Measurements from ENCODE around the gene RANBP17. TPM values are rescaled to one million over a fixed set of nuclear protein-coding genes. Genes with fewer than 3 reads are reported as not detected.

The RANBP17 gene
- total and polyA plus RNA-seq, 9 of the 15 experiments (the other 6 are each of a cell fraction or from before 2014, with no cell fraction given) = not detected

DNA sequence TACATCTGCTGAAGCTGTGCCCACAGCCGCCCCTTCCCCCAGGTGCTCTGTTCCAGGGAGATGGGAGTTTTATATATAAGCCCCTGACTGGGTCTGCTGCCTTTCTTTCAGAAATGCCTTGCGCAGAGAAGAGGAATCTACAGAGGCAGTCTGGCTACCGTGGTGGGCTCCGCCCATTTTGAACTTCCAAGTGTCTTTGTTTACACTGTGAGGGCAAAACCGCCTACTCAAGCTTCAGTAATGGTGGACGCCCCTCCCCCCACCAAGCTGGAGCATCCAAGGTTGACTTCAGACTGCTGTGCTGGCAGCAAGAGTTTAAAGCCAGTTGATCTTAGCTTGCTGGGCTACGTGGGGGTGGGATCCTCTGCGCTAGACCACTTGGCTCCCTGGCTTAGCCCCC lies 41.3 kb downstream of the RANBP17 start (continued):
- TF ChIP-seq FOXA3 (CRISPR knock-in tag; conservative IDR thresholded peaks at IDR 0.05 in 1 of 2, IDR thresholded peaks at IDR 0.05 in 1 of 2) (no peak), RBM34 (IDR thresholded peaks at IDR 0.05; ENCODE audit: borderline replicate concordance, insufficient read depth, low read length) (no peak), RHOXF2B (CRISPR knock-in tag; conservative IDR thresholded peaks at IDR 0.05) (no peak), MYC (IDR thresholded peaks at IDR 0.05; ENCODE audit: low read depth, low read length) (no peak), MYC (CRISPR knock-in tag; IDR thresholded peaks at IDR 0.05; ENCODE audit: borderline replicate concordance, low read depth) (no peak)
- TF ChIP-seq, protein P1, sequence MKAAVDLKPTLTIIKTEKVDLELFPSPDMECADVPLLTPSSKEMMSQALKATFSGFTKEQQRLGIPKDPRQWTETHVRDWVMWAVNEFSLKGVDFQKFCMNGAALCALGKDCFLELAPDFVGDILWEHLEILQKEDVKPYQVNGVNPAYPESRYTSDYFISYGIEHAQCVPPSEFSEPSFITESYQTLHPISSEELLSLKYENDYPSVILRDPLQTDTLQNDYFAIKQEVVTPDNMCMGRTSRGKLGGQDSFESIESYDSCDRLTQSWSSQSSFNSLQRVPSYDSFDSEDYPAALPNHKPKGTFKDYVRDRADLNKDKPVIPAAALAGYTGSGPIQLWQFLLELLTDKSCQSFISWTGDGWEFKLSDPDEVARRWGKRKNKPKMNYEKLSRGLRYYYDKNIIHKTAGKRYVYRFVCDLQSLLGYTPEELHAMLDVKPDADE (conservative IDR thresholded peaks at IDR 0.05; ENCODE audit: control insufficient read depth, low read depth, low read length) = no peak
- TF ChIP-seq, protein P2, sequence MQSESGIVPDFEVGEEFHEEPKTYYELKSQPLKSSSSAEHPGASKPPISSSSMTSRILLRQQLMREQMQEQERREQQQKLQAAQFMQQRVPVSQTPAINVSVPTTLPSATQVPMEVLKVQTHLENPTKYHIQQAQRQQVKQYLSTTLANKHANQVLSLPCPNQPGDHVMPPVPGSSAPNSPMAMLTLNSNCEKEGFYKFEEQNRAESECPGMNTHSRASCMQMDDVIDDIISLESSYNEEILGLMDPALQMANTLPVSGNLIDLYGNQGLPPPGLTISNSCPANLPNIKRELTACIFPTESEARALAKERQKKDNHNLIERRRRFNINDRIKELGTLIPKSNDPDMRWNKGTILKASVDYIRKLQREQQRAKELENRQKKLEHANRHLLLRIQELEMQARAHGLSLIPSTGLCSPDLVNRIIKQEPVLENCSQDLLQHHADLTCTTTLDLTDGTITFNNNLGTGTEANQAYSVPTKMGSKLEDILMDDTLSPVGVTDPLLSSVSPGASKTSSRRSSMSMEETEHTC (IDR thresholded peaks at IDR 0.05) = no peak
- TF ChIP-seq, protein P3, sequence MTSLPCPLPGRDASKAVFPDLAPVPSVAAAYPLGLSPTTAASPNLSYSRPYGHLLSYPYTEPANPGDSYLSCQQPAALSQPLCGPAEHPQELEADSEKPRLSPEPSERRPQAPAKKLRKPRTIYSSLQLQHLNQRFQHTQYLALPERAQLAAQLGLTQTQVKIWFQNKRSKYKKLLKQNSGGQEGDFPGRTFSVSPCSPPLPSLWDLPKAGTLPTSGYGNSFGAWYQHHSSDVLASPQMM (CRISPR knock-in tag; IDR thresholded peaks at IDR 0.05) = no peak

DNA sequence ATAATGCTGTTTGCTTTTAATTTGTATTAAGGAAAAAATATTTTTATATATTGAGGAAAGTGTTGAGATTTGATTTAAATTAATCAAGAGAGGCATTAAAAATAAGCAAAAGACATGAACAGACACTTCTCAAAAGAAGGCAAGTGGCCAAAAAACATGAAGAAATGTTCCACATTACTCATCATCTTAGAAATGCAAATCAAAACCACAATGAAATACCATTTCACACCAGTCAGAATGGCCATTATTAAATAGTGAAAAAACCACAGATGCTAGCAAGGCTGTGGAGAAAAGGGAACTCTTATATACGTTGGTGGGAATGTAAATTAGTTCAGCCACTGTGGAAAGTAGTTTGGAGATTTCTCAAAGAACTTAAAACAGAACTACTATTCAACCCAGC lies 45.9 kb downstream of the RANBP17 start:
- Histone ChIP-seq H3K36me3 (ENCODE audit: control insufficient read depth, insufficient read depth, low read length) (no peaks in the 10 kb centered on the region), H3K4me3 (no peak overlapping the region), H4K20me1 (replicated peaks; ENCODE audit: control insufficient read depth, insufficient read depth, low read length) (no peaks in the 10 kb centered on the region), H3K4me2 (ENCODE audit: insufficient read depth, low read length) (no peak overlapping the region), H3K9me1 (ENCODE audit: control insufficient read depth, insufficient read depth, low read length) (no peaks in the 10 kb centered on the region), H3K4me1 (replicated peaks in 1 of 2; ENCODE audit: control insufficient read depth in 2 of 2, insufficient read depth in 2 of 2, low read length in 2 of 2) (no peaks in the 10 kb centered on the region), H3K27me3 (ENCODE audit: control insufficient read depth in 2 of 2, insufficient read depth in 2 of 2, low read length in 2 of 2) (no peaks in the 10 kb centered on the region), H3K9me3 (replicated peaks; ENCODE audit: control insufficient read depth, insufficient read depth, low read depth, low read length) (no peaks in the 10 kb centered on the region; the same call in 1 of the 2 replicates), H3K79me2 (ENCODE audit: control insufficient read depth, insufficient read depth, low read length) (no peaks in the 10 kb centered on the region), H3K9ac (ENCODE audit: insufficient read depth in 1 of 2, low read depth in 2 of 2, low read length in 2 of 2) (no peak overlapping the region), H2AFZ (ENCODE audit: low read depth, low read length) (no peak overlapping the region), H3K27ac (ENCODE audit: extremely low read depth, low read depth, low read length) (no peak overlapping the region)
- in situ Hi-C loops (cut with MboI) = no loop called here
- CTCF ChIA-PET (ENCODE audit: low intra/inter-chr PET ratio) = no interaction called here
- POLR2A ChIA-PET = no interaction called here
- TF ChIP-seq CSDE1 (IDR thresholded peaks at IDR 0.05) = no peak
- no peak for TF ChIP-seq SRSF1 (IDR thresholded peaks at IDR 0.05; ENCODE audit: low read depth, low read length)
- TF ChIP-seq CBX2 (IDR thresholded peaks at IDR 0.05; ENCODE audit: insufficient read depth, low read length, poor library complexity, severe bottlenecking) = no peak
- no peak for TF ChIP-seq CCAR2 (IDR thresholded peaks at IDR 0.05; ENCODE audit: low read depth, low read length)
- ATAC-seq = no peak
- 0% methylated on average over 1 of the region's 1 CpG for WGBS (ENCODE audit: insufficient coverage, low coverage, missing lambda C conversion rate)
- FAIRE-seq = no peak
- DNase-seq (ENCODE audit: extremely low read depth in 1 of 4, low spot score in 3 of 4) = no peak
- intact Hi-C loops (cut with micrococcal nuclease) = no loop called here
- no TSS peak for BruUV-seq (replicated peaks)

Measured in K562 (cell line).